GM21825 (cell line): Measurements from ENCODE around the gene HIGD1C.
A peak's percentile ranks its signal among the peaks of the same experiment; 100 is the strongest.
"Not testable (repeated sequence)": the region's sequence is repeated elsewhere in the genome, so short reads cannot be mapped to it uniquely, and the experiment has no call there.

Experiments used
- ATAC-seq: cut with Tn5 transposase; IDR thresholded peaks from one replicate; pipeline ENCODE4 v1.9.1; 2021; ENCODE audit warnings: mild to moderate bottlenecking, moderate library complexity; ENCODE audit not compliant: unreplicated experiment

The HIGD1C gene

DNA sequence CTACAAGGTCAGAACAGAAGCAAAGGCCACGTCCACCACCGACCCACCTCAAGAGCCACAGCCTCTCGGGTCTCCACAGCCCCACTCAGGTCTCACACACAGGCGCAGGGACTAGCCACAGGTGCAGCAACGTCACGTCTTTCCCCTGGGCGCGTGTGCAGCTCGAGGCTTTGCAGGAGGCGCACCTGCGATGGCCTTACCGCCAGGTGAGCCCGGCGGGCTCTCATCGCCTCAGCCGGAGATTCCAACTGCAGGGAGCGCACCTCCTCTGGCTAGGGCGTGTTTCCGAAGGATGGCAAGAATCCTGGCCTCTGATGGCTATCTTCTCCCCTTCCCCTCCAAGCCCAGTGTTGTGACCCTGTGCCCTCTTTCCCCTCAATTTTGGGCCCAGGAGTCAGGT lies at the start of gene HIGD1C:
HIGD1C (plus strand) TSS at position 35 of the 400 bp plus-strand sequence. CDS start 1,455 bp downstream, outside the sequence.
- no peak for ATAC-seq

- ATAC-seq, result not testable (repeated sequence)
These were observed 43.9 kb upstream of the HIGD1C start for GRCh38 chr12:50908479-50908878.

GRCh38 chr12:50912361-50912760 lies 40.0 kb upstream of the HIGD1C start:
- not testable (repeated sequence) for ATAC-seq

- ATAC-seq, result no peak
These were observed 39.1 kb upstream of the HIGD1C start for GRCh38 chr12:50913224-50913623.

DNA sequence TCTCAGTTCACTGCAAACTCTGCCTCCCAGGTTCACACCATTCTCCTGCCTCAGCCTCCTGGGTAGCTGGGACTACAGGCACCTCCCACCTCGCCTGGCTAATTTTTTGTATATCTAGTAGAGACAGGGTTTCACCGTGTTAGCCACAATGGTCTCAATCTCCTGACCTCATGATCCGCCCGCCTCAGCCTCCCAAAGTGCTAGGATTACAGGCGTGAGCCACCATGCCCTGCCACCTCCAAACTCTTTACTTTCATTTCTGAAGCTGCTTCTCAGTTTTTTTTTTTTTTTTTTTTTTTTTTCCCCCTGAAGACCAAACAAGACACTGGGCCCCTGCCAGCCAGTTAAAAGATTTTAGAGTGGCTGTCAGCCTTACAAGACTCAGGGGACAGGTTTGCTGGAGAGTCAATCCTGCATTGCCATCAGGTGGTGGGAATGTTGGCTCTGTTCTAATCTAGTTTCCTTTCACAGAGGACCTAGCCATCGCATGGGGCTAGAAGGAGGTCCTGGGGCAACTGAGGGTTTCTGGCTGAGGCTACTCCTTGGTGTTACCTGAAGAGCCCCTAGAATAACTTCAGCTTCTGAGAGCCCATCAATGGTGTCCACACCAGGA lies 37.4 kb upstream of the HIGD1C start:
- ATAC-seq, result no peak

GRCh38 chr12:50916292-50916691 lies 36.1 kb upstream of the HIGD1C start:
- no peak for ATAC-seq

- ATAC-seq, result no peak
These were observed 33.6 kb upstream of the HIGD1C start for GRCh38 chr12:50918584-50919316.

GRCh38 chr12:50922820-50923219 lies 29.5 kb upstream of the HIGD1C start:
- ATAC-seq, result no peak

DNA sequence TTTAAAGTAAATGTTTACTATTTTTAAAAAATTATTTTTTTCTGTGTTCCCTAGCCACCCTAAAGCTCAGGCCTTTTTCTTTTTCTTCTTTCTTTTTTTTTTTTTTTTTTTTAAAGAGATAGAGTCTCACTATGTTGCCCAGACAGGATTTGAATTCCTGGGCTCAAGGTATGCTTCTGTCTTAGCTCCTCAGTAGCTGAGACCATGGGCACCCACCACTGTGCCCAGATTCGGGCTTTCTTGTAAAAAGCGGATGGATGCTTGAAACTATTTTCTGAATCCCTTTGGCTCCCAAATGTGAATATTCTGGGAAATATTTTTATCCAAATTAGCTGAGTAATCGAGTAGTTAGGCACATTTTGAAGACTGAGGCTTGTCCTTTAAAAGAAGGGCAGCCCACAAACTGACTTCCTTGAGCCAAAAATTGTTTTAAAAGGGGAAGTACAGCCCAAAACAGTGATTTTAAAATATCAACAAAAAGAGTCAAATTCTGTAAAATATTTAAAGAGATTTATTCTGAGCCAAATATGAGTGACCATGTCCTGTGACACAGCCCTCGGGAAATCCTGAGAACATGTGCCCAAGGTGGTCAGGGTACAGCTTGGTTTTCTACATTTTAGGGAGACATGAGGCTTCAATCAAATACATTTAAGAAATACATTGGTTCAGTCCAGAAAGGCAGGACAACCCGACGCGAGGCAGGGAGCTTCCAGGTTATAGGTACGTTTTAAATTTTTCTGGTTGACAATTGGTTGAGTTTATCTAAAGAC lies 28.8 kb upstream of the HIGD1C start:
- no peak for ATAC-seq

DNA sequence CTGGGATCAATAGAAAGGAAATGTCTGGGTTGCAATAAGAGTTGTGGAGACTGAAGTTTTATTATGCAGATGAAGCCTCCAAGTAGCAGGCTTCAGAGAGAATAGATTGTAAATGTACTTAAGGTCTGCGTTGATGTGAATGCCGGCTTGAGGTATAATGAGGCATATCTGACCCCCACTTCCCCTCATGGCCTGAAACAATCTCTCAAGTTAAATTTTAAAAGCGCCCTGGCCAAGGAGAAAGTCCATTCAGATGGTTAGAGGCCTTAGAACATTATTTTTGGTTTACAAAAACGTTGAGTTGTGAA lies 28.3 kb upstream of the HIGD1C start:
- peak; percentile 57 for ATAC-seq

- ATAC-seq, result peak; percentile 71
These were observed 27.7 kb upstream of the HIGD1C start for GRCh38 chr12:50924439-50925341.

DNA sequence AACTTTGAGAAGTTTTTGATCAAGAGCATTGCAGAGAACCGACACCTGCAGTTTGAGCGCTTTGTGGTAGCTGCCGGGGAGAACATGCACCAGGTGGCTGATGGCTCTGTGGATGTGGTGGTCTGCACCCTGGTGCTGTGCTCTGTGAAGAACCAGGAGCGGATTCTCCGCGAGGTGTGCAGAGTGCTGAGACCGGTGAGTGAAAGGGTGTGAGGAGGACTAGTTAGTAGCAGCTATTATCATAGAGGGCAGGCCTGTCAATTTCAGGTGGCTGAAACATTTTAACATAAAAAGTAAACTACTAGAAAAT lies 27.0 kb upstream of the HIGD1C start:
- ATAC-seq, result no peak

GRCh38 chr12:50925920-50926319 lies 26.4 kb upstream of the HIGD1C start:
- ATAC-seq, result no peak

- ATAC-seq, result no peak
These were observed 25.9 kb upstream of the HIGD1C start for GRCh38 chr12:50926415-50926814.

DNA sequence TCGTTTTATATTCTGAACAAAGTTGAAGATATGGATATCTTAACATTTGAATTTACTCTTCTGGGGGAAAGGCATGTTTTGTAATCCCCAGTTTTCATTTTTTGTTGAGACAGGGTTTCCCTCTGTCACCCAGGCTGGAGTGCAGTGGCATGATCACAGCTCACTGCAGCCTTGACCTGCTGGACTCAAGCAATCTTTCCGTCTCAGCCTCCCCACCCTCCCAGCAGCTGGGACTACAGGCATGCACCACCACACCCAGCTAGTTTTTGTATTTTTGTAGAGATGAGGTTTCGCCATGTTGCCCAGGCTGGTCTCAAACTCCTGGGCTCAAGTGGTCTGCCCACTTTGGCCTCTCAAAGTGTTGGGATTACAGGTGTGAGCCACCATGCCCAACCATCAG lies 25.4 kb upstream of the HIGD1C start:
- not testable (repeated sequence) for ATAC-seq

DNA sequence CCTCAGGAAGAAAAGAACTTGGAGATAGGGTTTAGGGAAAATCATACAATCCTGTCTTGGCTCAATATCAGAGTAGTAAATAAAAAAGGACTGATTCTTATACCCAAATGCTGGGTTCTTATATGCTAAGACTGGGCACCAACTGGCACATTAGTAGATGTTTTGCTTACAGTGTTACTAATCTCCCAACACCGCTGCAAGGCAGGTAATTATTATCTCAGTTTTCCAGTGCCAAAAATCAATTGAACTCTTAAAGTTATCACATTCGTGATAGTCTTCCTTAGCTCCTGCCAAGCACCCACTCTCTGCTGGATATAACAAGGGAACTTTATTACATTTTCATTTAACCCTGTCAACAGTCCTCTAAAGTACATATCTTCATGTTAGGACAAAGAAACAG lies 25.0 kb upstream of the HIGD1C start:
- no peak for ATAC-seq

- no peak for ATAC-seq
These were observed 24.5 kb upstream of the HIGD1C start for GRCh38 chr12:50927766-50928224.

GRCh38 chr12:50928392-50928791 lies 24.0 kb upstream of the HIGD1C start:
- ATAC-seq, result no peak

DNA sequence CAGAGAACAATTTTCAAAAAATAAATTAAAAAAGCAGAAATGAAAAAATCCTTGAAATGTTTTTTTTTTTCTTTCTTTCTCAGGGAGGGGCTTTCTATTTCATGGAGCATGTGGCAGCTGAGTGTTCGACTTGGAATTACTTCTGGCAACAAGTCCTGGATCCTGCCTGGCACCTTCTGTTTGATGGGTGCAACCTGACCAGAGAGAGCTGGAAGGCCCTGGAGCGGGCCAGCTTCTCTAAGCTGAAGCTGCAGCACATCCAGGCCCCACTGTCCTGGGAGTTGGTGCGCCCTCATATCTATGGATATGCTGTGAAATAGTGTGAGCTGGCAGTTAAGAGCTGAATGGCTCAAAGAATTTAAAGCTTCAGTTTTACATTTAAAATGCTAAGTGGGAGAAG lies 22.5 kb upstream of the HIGD1C start:
- no peak for ATAC-seq

- not testable (repeated sequence) for ATAC-seq
These were observed 21.9 kb upstream of the HIGD1C start for GRCh38 chr12:50930477-50930876.

DNA sequence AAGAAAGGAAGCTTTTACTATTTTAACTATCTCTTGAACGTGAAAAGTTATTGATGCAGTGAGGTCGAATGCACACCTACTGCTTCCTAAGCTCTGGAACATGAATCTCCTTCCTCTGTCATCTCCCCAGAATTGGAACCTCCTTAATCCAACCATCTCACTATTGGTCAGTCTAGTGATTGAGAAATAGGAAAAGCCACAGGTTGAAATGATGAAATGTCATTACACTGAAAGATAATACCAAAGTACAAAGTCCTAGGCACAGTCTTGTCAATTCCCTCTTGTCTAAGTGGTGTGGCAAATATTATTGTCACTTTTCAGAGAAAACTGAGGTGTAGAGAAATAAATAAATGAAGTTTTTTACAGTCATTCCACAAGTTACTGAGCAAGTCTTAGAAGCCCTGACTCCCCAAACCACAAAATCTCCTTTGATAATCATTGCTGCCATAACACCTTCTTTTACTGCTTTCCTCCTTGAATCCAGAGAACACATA lies 19.5 kb upstream of the HIGD1C start:
- ATAC-seq, result no peak
